Breast epithelium (tissue), 3 donors: Measurements from ENCODE around the gene C17orf100.
"Not testable (repeated sequence)": the region's sequence is repeated elsewhere in the genome, so short reads cannot be mapped to it uniquely, and the experiment has no call there.

Experiments used
- POLR2A ChIP-seq: fragments of 450-650 bp; IDR thresholded peaks from one replicate; pipeline ENCODE4 v1.6.1; 2016; ENCODE audit warnings: antibody characterized with exemption, mild to moderate bottlenecking, moderate library complexity
- POLR2AphosphoS5 ChIP-seq, 3 donors: sonication (generic); formaldehyde crosslinking; IDR thresholded peaks; one replicate each; pipeline ENCODE4 v1.6.1; 2017; ENCODE audit warnings: antibody characterized with exemption in 3 of 3
- TF ChIP-seq, protein P1 (sequence below), 3 donors: fragments of 450-650 bp; IDR thresholded peaks; one replicate each; pipeline ENCODE4 v1.5.1; 2016 to 2017; ENCODE audit warnings: antibody characterized with exemption in 3 of 3, mild to moderate bottlenecking in 3 of 3, moderate library complexity in 3 of 3

DNA sequence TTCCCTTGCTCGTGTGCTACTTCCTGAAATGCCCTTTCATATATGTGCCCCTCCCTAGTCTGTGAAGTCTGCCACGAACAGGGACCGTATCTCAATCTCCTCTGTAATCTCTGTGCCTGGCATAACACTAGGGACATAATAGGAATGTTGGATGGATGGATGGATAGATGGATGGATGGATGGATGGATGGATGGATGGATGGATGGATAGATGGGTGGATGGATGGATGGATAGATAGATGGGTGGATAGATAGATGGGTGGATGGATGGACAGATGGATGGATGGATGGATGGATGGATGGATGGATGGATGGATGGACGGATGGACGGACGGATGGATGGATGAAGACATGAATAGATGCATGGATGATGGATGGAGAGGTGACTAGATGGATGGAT is 40.4 kb downstream of the C17orf100 start:
- not testable (repeated sequence) for TF ChIP-seq POLR2A; POLR2AphosphoS5 (IDR thresholded peaks at IDR 0.05)
- TF ChIP-seq, protein P1, sequence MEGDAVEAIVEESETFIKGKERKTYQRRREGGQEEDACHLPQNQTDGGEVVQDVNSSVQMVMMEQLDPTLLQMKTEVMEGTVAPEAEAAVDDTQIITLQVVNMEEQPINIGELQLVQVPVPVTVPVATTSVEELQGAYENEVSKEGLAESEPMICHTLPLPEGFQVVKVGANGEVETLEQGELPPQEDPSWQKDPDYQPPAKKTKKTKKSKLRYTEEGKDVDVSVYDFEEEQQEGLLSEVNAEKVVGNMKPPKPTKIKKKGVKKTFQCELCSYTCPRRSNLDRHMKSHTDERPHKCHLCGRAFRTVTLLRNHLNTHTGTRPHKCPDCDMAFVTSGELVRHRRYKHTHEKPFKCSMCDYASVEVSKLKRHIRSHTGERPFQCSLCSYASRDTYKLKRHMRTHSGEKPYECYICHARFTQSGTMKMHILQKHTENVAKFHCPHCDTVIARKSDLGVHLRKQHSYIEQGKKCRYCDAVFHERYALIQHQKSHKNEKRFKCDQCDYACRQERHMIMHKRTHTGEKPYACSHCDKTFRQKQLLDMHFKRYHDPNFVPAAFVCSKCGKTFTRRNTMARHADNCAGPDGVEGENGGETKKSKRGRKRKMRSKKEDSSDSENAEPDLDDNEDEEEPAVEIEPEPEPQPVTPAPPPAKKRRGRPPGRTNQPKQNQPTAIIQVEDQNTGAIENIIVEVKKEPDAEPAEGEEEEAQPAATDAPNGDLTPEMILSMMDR (IDR thresholded peaks at IDR 0.05), result not testable (repeated sequence)
